AG09309 (cell line): ENCODE data around the gene AFF3.
A peak's percentile ranks its signal among the peaks of the same experiment; 100 is the strongest.

ENCODE experiments used
- DNase-seq: peaks from one replicate; pipeline ENCODE4 v3.0.0-alpha.2; 2010; ENCODE audit warnings: low read depth
- H3K4me3 ChIP-seq: 2 replicates; pipeline ENCODE4 v1.5.1; 2011; ENCODE audit warnings: mild to moderate bottlenecking, low read depth, low read length, moderate library complexity; ENCODE audit not compliant: control insufficient read depth
- CTCF ChIP-seq: IDR thresholded peaks from 2 replicates; pipeline ENCODE4 v1.5.1; 2011; ENCODE audit warnings: mild to moderate bottlenecking, low read depth, low read length, inconsistent platforms; ENCODE audit not compliant: insufficient read depth, control insufficient read depth; ENCODE audit errors: missing control alignments

Gene AFF3

GRCh38 chr2:99845296-99845695 lies 297.1 kb downstream of the AFF3 start:
- DNase-seq, result no peak
- TF ChIP-seq CTCF, result no peak
- H3K4me3 ChIP-seq, result no peak overlapping the region

- no peak for TF ChIP-seq CTCF
- no peak overlapping the region for H3K4me3 ChIP-seq
- DNase-seq, result no peak
These were observed 299.9 kb downstream of the AFF3 start for GRCh38 chr2:99842451-99842850.

DNA sequence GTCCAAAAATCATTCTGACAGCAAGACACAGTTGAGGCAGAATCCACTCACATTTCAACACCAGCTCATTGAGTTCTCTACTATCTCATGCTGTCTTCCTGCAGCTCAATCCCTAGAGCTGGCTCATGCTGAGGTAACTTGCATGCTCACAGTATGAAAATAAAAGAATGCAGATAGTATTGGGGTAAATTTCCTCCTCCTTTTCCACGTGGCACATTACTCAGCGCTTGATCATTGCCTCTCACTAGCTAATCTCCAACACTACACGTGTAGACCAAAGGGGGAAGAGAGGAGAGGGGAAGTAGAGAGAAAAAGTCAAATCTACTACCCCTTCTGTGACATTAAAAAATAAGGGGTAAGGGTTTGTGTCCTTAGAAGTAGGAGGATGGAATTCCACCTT lies 300.6 kb downstream of the AFF3 start:
- DNase-seq, result no peak
- no peak for TF ChIP-seq CTCF
- no peak overlapping the region for H3K4me3 ChIP-seq

GRCh38 chr2:99840831-99841230 lies 301.6 kb downstream of the AFF3 start:
- no peak for TF ChIP-seq CTCF
- DNase-seq, result no peak
- H3K4me3 ChIP-seq, result no peak overlapping the region

DNA sequence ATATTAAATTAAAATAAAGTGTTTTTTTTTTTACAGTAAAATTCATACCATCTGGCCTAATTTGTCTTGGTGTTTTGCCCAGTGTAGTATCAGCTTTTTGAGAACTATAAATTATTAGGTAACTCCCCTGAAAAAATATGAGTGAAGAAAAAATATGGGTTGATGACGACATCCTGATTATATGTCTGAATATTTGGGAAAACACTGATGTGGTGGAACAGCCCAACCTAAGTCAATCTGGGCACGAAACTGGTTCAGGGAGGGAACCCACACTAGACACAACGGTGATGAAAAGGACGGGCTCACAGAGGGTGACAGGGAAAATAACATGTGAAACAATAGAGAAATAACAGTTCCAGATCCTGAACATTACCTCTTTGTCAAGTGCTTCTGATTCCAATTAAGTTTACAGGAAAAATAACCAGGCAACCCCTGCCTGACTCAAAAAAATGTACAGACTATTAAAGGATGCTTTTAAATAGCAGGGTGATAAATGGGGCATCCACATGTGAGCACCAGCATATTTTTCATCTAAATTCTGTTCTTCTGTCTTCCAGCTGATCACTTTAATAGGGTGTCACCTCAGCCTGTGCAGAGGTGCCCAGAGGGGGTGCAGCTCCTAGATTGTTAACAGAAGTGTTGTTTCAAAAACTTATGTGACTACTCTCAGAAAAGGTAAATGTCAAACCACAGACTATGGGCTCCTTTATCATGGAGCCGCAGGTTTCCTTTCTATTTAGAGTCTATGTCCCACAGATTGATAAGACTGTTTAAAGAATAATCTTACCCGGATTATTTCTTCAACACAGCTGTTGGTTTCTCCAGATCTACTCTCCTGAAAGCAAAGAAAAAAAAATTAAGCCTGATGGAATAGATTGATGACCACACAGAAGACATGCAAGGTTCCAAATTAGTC lies 305.4 kb downstream of the AFF3 start:
- TF ChIP-seq CTCF, result no peak

DNA sequence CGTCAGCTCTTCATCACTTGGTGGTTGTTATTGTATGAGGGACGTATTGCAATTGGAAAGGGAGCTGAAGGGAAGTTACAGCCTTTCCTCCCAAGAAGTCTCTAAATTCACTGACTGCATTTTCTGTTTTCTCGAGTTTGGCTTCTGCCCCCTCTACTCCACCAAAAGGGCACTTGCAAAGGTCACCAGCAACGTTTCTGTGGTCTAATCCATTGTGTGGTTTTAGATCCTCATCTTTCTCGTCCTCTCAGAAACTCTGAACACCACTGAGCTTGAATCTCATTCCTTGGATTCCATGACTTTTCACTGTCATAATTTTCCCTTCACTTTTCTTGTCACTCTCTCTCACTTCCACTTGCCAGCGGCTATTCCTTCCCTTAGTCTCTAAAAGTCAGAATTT lies 308.0 kb downstream of the AFF3 start:
- no peak overlapping the region for H3K4me3 ChIP-seq
- DNase-seq, result no peak
- TF ChIP-seq CTCF, result no peak

More for the DNA sequence above, 305.4 kb downstream of the AFF3 start:
- H3K4me3 ChIP-seq, result no peak overlapping the region
- peak; percentile 42 for DNase-seq

DNA sequence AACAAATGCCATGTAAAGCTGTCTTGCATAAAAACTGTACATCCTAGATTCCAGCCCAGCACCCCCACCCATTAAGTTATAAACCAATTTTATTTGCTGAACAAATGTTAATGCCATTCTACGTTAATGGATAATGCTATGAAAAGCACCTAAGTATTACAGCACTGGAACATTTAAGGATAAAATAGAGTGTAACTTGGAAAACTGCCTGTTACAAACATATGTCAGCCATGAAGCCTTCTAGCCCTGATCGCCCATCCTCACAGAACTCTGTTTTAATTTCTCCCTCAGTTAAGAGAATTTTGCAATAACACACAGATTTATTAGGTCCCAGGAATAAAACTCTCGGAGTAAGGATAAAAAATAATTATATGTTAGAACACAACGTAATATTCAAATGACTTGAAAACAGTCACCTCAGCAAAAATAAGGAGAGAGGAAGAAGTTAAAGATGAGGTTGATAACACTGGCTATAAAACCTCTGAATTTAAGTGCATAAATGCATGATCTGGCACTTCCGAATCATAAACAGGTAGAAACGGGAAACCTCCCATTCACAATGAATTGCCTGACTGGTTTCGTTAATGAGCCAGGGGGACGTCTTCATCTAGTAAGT lies 308.7 kb downstream of the AFF3 start:
- TF ChIP-seq CTCF, result no peak
- DNase-seq, result no peak
- no peak overlapping the region for H3K4me3 ChIP-seq
